Thoracic aorta (tissue), 2 donors: Measurements from ENCODE around the gene FKBP11. TPM values are rescaled to one million over a fixed set of nuclear protein-coding genes. Genes with fewer than 3 reads are reported as not detected.

Experiments
- ATAC-seq: fragments of 150-250 bp; one replicate; pipeline ENCODE4 v1.8.0; 2017; ENCODE audit warnings: low read depth; ENCODE audit not compliant: insufficient number of reproducible peaks, low FRiP score
- DNase-seq: peaks from one replicate; pipeline ENCODE4 v3.0.0-alpha.2; 2020; ENCODE audit warnings: low spot score
- H3K27ac ChIP-seq, 2 donors: fragments of 200-600 bp; sonication (generic); 1 replicate in 1 of 2; 2 replicates in 1 of 2; pipeline ENCODE4 v1.5.1; 2016; ENCODE audit warnings: mild to moderate bottlenecking in 2 of 2, moderate library complexity in 2 of 2
- H3K27me3 ChIP-seq: fragments of 200-600 bp; sonication (generic); replicated peaks from 2 replicates; pipeline ENCODE4 v1.6.0; 2016; ENCODE audit warnings: mild to moderate bottlenecking; ENCODE audit not compliant: insufficient read depth
- H3K36me3 ChIP-seq: fragments of 200-600 bp; sonication (generic); one replicate; pipeline ENCODE4 v1.5.1; 2016
- H3K4me1 ChIP-seq, 2 donors: fragments of 200-600 bp; sonication (generic); 1 replicate in 1 of 2; 2 replicates in 1 of 2; pipeline versions ENCODE4 v1.5.1 to v1.6.0; 2016; ENCODE audit warnings: low read depth in 2 of 2, mild to moderate bottlenecking in 1 of 2; ENCODE audit not compliant: control insufficient read depth in 1 of 2
- H3K4me3 ChIP-seq: fragments of 200-600 bp; sonication (generic); 2 replicates; pipeline ENCODE4 v1.5.1; 2016; ENCODE audit warnings: mild to moderate bottlenecking
- H3K9me3 ChIP-seq: fragments of 200-600 bp; sonication (generic); 2 replicates; pipeline ENCODE4 v1.5.1; 2016
- CTCF ChIP-seq: fragments of 200-600 bp; sonication (generic); IDR thresholded peaks from one replicate; pipeline ENCODE4 v1.5.1; 2019; ENCODE audit warnings: antibody characterized with exemption
- total RNA-seq, 2 donors: library from RNA; depleted of rRNA; stranded (reverse); fragments of >200 nt; gene quantifications; one replicate each; pipeline versions ENCODE4 v1.1.0 to v1.2.3, GENCODE V29; 2016

FKBP11 gene
- total RNA-seq: 10 to 100 TPM; 19.0 to 22.2 TPM

GRCh38 chr12:48925304-48926011, at the start of gene FKBP11:
Gene FKBP11, minus strand, starts transcription at chr12:48925492. Its CDS starts 64 bp downstream, at chr12:48925428.
- Histone ChIP-seq H3K27ac (peak within 1 kb of the TSS in 1 of 2 donors; percentile 44), H3K9me3 (no peaks in the 10 kb centered on the region), H3K36me3 (peaks cover 6% of the 10 kb centered on the region), H3K27me3 (no peaks in the 10 kb centered on the region), H3K4me1 (peaks cover 0 to 5% of the 10 kb centered on the region in 2 donors), H3K4me3 (peak within 1 kb of the TSS; percentile 100)
- no peak for TF ChIP-seq CTCF
- ATAC-seq (peak; percentile 30), DNase-seq (no peak)

- TF ChIP-seq CTCF: peak; percentile 63
- H3K4me1 ChIP-seq: peaks cover 25 to 42% of the 10 kb centered on the region in 2 donors
- ATAC-seq: no peak
- H3K9me3 ChIP-seq: no peaks in the 10 kb centered on the region
- DNase-seq: no peak
- H3K27me3 ChIP-seq: peaks cover 29% of the 10 kb centered on the region
- H3K4me3 ChIP-seq: no peak overlapping the region
- H3K36me3 ChIP-seq: no peaks in the 10 kb centered on the region
- H3K27ac ChIP-seq: no peak overlapping the region
Measured at GRCh38 chr12:48973941-48974673, 48.8 kb upstream of the FKBP11 start.

GRCh38 chr12:48973531-48973930, 48.2 kb upstream of the FKBP11 start:
- ATAC-seq: no peak
- DNase-seq: no peak
- no peak overlapping the region for H3K27ac ChIP-seq
- no peak for TF ChIP-seq CTCF
- H3K9me3 ChIP-seq: no peaks in the 10 kb centered on the region
- peaks cover 20 to 36% of the 10 kb centered on the region in 2 donors for H3K4me1 ChIP-seq
- no peaks in the 10 kb centered on the region for H3K36me3 ChIP-seq
- peaks cover 29% of the 10 kb centered on the region for H3K27me3 ChIP-seq
- no peak overlapping the region for H3K4me3 ChIP-seq

- DNase-seq: no peak
- H3K9me3 ChIP-seq: no peaks in the 10 kb centered on the region
- no peak overlapping the region for H3K27ac ChIP-seq
- no peak overlapping the region for H3K4me3 ChIP-seq
- no peak for ATAC-seq
- H3K4me1 ChIP-seq: peaks cover 16 to 31% of the 10 kb centered on the region in 2 donors
- TF ChIP-seq CTCF: no peak
- no peaks in the 10 kb centered on the region for H3K36me3 ChIP-seq
- peaks cover 25% of the 10 kb centered on the region for H3K27me3 ChIP-seq
Measured at GRCh38 chr12:48972952-48973483, 47.7 kb upstream of the FKBP11 start.
